Neural cell (in vitro differentiated cells): ENCODE results near the gene TSPAN15.

Experiments
- CTCF ChIP-seq: fragments of 450-650 bp; IDR thresholded peaks from 2 replicates; pipeline ENCODE4 v1.5.1; 2014; ENCODE audit warnings: antibody characterized with exemption, mild to moderate bottlenecking, moderate library complexity; ENCODE audit not compliant: poor library complexity, severe bottlenecking
- EP300 ChIP-seq: fragments of 450-650 bp; conservative IDR thresholded peaks from 2 replicates; pipeline ENCODE4 v1.6.1; 2014; ENCODE audit warnings: antibody characterized with exemption, mild to moderate bottlenecking, moderate library complexity; ENCODE audit not compliant: poor library complexity, severe bottlenecking
- EZH2 ChIP-seq: fragments of 200-600, 300-800 bp; shearing (Covaris generic), sonication (generic); IDR thresholded peaks from 2 replicates; pipeline ENCODE4 v1.6.1; 2014; ENCODE audit warnings: antibody characterized with exemption, low read length, borderline replicate concordance, mild to moderate bottlenecking; ENCODE audit not compliant: insufficient read depth, poor library complexity, severe bottlenecking
- MXI1 ChIP-seq: fragments of 450-650 bp; conservative IDR thresholded peaks from 2 replicates; pipeline ENCODE4 v1.6.1; 2014; ENCODE audit warnings: antibody characterized with exemption, mild to moderate bottlenecking; ENCODE audit not compliant: poor library complexity, severe bottlenecking
- POLR2AphosphoS5 ChIP-seq: IDR thresholded peaks from 2 replicates; pipeline ENCODE4 v1.6.1; 2012
- RAD21 ChIP-seq: fragments of 450-650 bp; conservative IDR thresholded peaks from 2 replicates; pipeline ENCODE4 v1.6.1; 2014; ENCODE audit warnings: antibody characterized with exemption, mild to moderate bottlenecking, moderate library complexity
- REST ChIP-seq: IDR thresholded peaks from 2 replicates; pipeline ENCODE4 v1.6.1; 2012; ENCODE audit warnings: borderline replicate concordance
- SMC3 ChIP-seq: fragments of 450-650 bp; conservative IDR thresholded peaks from 2 replicates; pipeline ENCODE4 v1.6.1; 2014; ENCODE audit warnings: antibody characterized with exemption, mild to moderate bottlenecking, moderate library complexity; ENCODE audit not compliant: poor library complexity
- TAF1 ChIP-seq: IDR thresholded peaks from 2 replicates; pipeline ENCODE4 v1.6.1; 2012; ENCODE audit warnings: low read depth

- TF ChIP-seq CTCF (no peak), POLR2AphosphoS5 (no peak), EZH2 (no peak), TAF1 (no peak), SMC3 (no peak), MXI1 (no peak), REST (no peak), EP300 (no peak), RAD21 (no peak)
Measured at GRCh38 chr10:69457771-69458237, 6.5 kb downstream of the TSPAN15 start.
